HG02973 (cell line): ENCODE data around the gene CLEC2A.
A peak's percentile ranks its signal among the peaks of the same experiment; 100 is the strongest.
"Not testable (repeated sequence)": the region's sequence is repeated elsewhere in the genome, so short reads cannot be mapped to it uniquely, and the experiment has no call there.

ENCODE experiments used
- ATAC-seq: cut with Tn5 transposase; IDR thresholded peaks from one replicate; pipeline ENCODE4 v1.9.1; 2021; ENCODE audit warnings: moderate library complexity; ENCODE audit not compliant: unreplicated experiment

The CLEC2A gene

GRCh38 chr12:9883175-9883574, 49.0 kb downstream of the CLEC2A start:
- ATAC-seq: no peak

- no peak for ATAC-seq
Observed at GRCh38 chr12:9881988-9882387, 50.2 kb downstream of the CLEC2A start.

DNA sequence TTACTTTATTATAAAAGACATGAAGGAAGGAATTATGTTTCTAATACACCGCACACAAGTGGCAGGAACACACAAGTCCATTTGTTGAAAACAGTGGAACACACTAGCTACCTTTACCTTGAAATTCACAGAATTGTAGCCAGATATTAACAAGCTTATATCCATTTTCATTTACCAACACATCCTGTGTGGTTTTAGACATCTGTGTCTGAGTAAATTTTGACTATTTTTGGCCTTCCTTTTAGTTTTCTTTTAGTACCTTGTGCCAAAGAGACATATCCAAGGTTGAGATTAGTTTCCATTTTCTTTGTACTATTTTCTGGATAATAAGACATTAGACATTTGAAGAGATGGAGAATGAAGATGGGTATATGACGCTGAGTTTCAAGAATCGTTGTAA, 50.9 kb downstream of the CLEC2A start, which contains the start of gene KLRF2:
TSS of gene KLRF2 (plus strand) at position 244 of the 400 bp plus-strand sequence. CDS start at position 351, 107 bp downstream.
- no peak for ATAC-seq

GRCh38 chr12:9880532-9881078, 51.6 kb downstream of the CLEC2A start:
- no peak for ATAC-seq

- ATAC-seq: not testable (repeated sequence)
Observed at GRCh38 chr12:9876120-9876519, 56.0 kb downstream of the CLEC2A start.

DNA sequence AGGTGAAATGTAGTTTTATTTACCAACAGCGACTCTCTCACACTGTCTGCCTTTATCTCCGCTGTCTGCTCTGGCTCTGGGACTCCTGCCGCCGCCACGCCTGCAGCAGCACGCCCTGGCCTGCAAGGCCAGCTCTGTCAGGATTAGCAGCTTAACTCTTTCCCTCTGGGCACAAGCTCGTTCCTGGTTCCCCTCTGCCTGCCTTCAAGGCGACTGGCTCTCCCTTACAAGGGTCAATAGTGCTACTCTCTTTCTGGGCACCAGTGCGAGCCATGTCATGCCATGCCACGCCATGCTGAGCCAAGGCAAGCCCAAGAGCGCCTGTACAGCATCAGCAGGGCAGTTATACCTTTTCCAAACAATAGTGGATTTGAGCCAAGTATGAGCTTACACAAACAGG, 59.4 kb downstream of the CLEC2A start:
- no peak for ATAC-seq

GRCh38 chr12:9872162-9872561, 60.0 kb downstream of the CLEC2A start:
- ATAC-seq: no peak

DNA sequence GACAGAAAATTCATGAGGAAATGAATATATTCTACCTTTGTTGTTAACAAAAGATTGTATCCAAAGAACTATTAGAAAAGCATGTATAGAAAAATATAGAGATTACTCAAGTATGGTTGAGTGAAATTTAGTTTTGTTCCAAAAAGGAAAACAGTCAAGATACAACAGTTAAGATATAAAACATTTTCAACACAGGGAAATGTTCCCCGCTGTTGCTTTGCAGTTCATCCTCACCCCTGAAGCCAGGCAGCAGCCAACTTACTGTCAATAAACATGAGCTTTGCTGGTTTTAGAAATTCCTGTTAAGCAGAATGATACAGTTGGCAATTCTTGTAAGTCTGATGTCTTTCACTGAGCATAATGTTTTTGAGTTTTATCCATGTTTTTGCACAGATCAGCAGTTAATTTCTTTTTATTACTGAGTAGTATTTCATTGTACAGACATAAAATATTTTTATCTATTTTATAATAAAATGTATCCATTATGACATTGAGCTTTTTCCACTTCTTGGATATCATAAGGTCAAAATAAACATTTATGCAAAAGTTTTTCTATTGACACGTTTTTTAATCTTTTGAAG, 61.8 kb downstream of the CLEC2A start:
- no peak for ATAC-seq

- peak; percentile 35 for ATAC-seq
Observed at GRCh38 chr12:9869307-9870161, 62.6 kb downstream of the CLEC2A start, which contains the start of gene CLEC2B. Gene CLEC2B, minus strand, starts transcription at chr12:9869354.

GRCh38 chr12:9868951-9869306, 63.2 kb downstream of the CLEC2A start:
- no peak for ATAC-seq

DNA sequence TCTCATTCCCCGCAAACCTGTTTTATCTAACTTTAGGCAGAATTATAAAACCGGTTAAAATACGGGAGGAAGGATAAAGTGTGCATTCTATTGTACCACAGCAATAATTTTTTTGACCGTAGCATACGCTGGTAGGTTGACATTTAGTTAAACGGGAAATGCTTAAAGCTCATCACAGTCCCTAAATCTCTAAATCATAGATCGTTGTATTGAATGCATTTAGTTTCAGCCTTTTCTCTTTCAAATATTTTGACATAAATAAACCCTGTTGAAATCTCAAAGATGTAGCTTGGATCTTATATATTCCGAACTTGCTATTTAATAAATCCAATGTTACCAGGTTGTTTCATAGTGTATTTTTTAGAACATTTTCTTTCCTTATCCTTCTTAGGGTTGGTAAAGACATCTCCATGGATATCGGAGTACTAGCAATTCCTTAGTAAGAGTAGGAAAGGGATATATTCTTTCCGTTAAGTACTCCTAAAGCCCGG, 63.8 kb downstream of the CLEC2A start:
- ATAC-seq: no peak

DNA sequence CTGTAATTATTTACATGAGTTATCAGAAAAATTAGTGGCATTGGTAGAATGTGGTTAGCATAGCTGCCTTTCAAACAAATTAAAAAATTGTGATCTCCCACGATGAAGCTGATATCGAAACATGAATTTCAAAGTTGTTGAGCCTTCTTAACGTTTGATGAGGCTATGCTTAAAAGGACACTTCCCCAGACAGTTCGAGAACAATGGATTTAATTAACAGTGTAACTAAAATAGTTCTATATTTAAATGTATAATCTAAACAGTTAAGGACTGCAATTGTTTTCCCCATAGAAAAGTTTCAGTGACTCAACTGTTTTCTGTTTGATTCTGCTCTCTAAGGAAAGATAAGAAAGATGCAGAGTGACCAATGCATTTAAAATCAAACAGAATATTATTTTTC, 64.6 kb downstream of the CLEC2A start:
- no peak for ATAC-seq

GRCh38 chr12:9866860-9867269, 65.3 kb downstream of the CLEC2A start:
- no peak for ATAC-seq

DNA sequence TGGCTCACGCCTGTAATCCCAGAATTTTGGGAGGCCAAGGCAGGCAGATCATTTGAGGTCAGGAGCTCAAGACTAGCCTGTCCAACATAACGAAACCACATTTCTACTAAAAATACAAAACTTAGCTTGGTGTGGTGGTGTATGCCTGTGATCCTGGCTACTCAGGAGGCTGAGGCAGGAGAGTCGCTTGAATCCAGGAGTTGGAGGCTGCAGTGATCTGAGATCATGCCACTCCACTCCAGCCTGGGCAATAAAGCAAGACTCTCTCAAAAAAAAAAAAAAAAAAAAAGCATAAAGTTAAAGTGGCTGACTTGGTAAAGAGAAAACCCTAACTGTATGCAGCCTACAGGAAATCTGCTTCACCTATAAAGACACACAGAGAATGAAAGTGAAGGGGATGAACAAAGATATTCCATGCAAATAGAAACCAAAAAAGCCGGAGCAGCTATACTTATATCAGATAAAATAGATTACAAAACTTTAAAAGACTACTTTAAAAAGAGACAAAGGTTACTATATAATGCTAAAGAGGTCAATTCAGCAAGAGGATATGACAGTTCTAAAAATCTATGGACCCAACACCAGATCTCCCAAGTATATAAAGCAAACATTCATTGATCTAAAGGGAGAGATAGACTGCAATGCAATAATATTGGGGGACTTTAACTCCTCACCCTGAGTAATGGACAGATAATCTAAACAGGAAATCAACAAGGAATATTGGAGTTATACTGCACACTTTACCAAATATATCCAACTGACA, 67.1 kb downstream of the CLEC2A start:
- ATAC-seq: no peak
